ENCODE results near the gene OSTM1.

Gene OSTM1

GRCh38 chr6:108074359-108075144 is at the start of gene OSTM1:
TSS of gene OSTM1 (minus strand) at chr6:108074741. CDS start at chr6:108074651, 90 bp downstream.
- peak; percentile 98 for DNase-seq

- no peak for DNase-seq
Observed at GRCh38 chr6:108123946-108124345, 49.4 kb upstream of the OSTM1 start.

- DNase-seq: no peak
Observed at GRCh38 chr6:108123481-108123929, 49.0 kb upstream of the OSTM1 start.

- DNase-seq: no peak
Observed at GRCh38 chr6:108121612-108122011, 47.1 kb upstream of the OSTM1 start.

GRCh38 chr6:108120311-108120710 is 45.8 kb upstream of the OSTM1 start:
- no peak for DNase-seq

GRCh38 chr6:108119769-108120141 is 45.2 kb upstream of the OSTM1 start:
- DNase-seq: no peak

GRCh38 chr6:108118810-108119768 is 44.5 kb upstream of the OSTM1 start:
- DNase-seq: peak; percentile 64

GRCh38 chr6:108118359-108118724 is 43.8 kb upstream of the OSTM1 start:
- DNase-seq: no peak

GRCh38 chr6:108117427-108118358 is 43.2 kb upstream of the OSTM1 start:
- DNase-seq: peak; percentile 73

- DNase-seq: peak; percentile 63
Observed at GRCh38 chr6:108116546-108117426, 42.2 kb upstream of the OSTM1 start.

GRCh38 chr6:108115598-108116058 is 41.1 kb upstream of the OSTM1 start:
- DNase-seq: no peak

GRCh38 chr6:108114841-108115597 is 40.5 kb upstream of the OSTM1 start:
- DNase-seq: peak; percentile 78

GRCh38 chr6:108113557-108114519 is 39.3 kb upstream of the OSTM1 start:
- DNase-seq: peak; percentile 63

- no peak for DNase-seq
Observed at GRCh38 chr6:108108374-108108773, 33.8 kb upstream of the OSTM1 start.

GRCh38 chr6:108107102-108107501 is 32.6 kb upstream of the OSTM1 start:
- DNase-seq: no peak

- DNase-seq: no peak
Observed at GRCh38 chr6:108106694-108107093, 32.2 kb upstream of the OSTM1 start.

GRCh38 chr6:108106261-108106660 is 31.7 kb upstream of the OSTM1 start:
- DNase-seq: no peak

- DNase-seq: no peak
Observed at GRCh38 chr6:108105571-108105970, 31.0 kb upstream of the OSTM1 start.

GRCh38 chr6:108102965-108103364 is 28.4 kb upstream of the OSTM1 start:
- DNase-seq: no peak
